H1 (cell line): ENCODE results near the gene NALF2. TPM values are rescaled to one million over a fixed set of nuclear protein-coding genes. Genes with fewer than 3 reads are reported as not detected.

Experiments
- GTF2F1 ChIP-seq: IDR thresholded peaks from 2 replicates; pipeline ENCODE4 v1.6.1; 2012; ENCODE audit warnings: low read depth, low read length, improper control_type of control experiment, borderline replicate concordance
- POU5F1 ChIP-seq: IDR thresholded peaks from 2 replicates; pipeline ENCODE4 v1.6.1; 2011; ENCODE audit warnings: low read depth, mild to moderate bottlenecking, low read length, moderate library complexity
- SUZ12 ChIP-seq: fragments of 200-600 bp; sonication (generic); IDR thresholded peaks from 2 replicates; pipeline ENCODE4 v1.6.1; 2012; ENCODE audit warnings: mild to moderate bottlenecking, inconsistent platforms, low read length, moderate library complexity, mixed read lengths
- TEAD4 ChIP-seq: IDR thresholded peaks from 2 replicates; pipeline ENCODE4 v1.6.1; 2012; ENCODE audit warnings: low read depth, low read length, inconsistent platforms, mixed read lengths
- polyA plus RNA-seq, 7 experiments: library from polyadenylated mRNA; depleted of rRNA in 3 of 7; stranded (reverse) in 5 of 7; unstranded in 2 of 7; fragments of >200 nt in 5 of 7; fragments of 200-250 nt in 2 of 7; gene quantifications; 1 replicate in 5 of 7; 2 replicates in 1 of 7; 4 replicates in 1 of 7; pipeline versions ENCODE4 v1.2.1 to v1.2.3, GENCODE V29; 2011 to 2013; ENCODE audit warnings: missing spikeins in 2 of 7, mixed read lengths in 2 of 7
- total RNA-seq: library from RNA; stranded (reverse); fragmentation: NEBNext Ultra II Directional; extraction: Animal tissue kit (Norgen Biotek cat#: 25700); gene quantifications from 2 replicates; pipeline ENCODE4 v1.2.1, GENCODE V29; 2021

The NALF2 gene
- total and polyA plus RNA-seq, 2 of the 8 experiments (the other 6 are each of a cell fraction or from before 2014, with no cell fraction given): 7.5 to 15.6 TPM

DNA sequence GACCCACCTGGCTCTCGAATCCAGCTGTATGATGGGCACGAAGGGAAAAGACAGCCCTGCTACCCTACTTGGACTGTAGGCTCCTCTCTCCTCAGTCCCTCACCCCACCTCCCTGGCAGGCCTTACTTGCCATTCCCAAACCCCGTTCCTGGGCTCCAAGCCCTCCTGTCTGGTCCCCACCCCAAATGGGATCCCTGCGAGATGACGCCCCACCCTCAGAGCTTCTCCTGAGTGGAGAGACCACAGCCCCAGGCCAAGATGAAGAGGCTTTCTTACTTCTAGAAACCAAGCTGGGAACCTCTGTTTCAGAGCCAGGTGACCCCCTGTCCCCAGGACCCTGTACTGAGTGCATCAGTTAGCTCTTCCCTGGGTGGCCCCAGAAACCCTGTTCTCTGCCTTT, 4.5 kb downstream of the NALF2 start (continued):
- TF ChIP-seq SUZ12 (no peak), TEAD4 (no peak), POU5F1 (no peak), GTF2F1 (no peak)
